Testis (tissue), 2 donors: ENCODE measurements around the gene WDFY4.

Experiments
- POLR2A ChIP-seq: fragments of 450-650 bp; IDR thresholded peaks from one replicate; pipeline ENCODE4 v1.6.1; 2017; ENCODE audit warnings: antibody characterized with exemption, mild to moderate bottlenecking, moderate library complexity
- TF ChIP-seq, protein P1 (sequence below), 3 experiments: fragments of 450-650 bp in 2 of 3; fragments of 200-600 bp in 1 of 3; sonication (generic) in 1 of 3; IDR thresholded peaks; one replicate each; pipeline ENCODE4 v1.5.1; 2016 to 2019; ENCODE audit warnings: antibody characterized with exemption in 3 of 3, mild to moderate bottlenecking in 2 of 3, moderate library complexity in 1 of 3

GRCh38 chr10:48898426-48898825, 213.8 kb downstream of the WDFY4 start:
- TF ChIP-seq, protein P1, sequence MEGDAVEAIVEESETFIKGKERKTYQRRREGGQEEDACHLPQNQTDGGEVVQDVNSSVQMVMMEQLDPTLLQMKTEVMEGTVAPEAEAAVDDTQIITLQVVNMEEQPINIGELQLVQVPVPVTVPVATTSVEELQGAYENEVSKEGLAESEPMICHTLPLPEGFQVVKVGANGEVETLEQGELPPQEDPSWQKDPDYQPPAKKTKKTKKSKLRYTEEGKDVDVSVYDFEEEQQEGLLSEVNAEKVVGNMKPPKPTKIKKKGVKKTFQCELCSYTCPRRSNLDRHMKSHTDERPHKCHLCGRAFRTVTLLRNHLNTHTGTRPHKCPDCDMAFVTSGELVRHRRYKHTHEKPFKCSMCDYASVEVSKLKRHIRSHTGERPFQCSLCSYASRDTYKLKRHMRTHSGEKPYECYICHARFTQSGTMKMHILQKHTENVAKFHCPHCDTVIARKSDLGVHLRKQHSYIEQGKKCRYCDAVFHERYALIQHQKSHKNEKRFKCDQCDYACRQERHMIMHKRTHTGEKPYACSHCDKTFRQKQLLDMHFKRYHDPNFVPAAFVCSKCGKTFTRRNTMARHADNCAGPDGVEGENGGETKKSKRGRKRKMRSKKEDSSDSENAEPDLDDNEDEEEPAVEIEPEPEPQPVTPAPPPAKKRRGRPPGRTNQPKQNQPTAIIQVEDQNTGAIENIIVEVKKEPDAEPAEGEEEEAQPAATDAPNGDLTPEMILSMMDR (IDR thresholded peaks at IDR 0.05), result no peak
- TF ChIP-seq POLR2A, result no peak
